ENCODE measurements around the gene SLC25A26. TPM values are rescaled to one million over a fixed set of nuclear protein-coding genes. Genes with fewer than 3 reads are reported as not detected.

SLC25A26 gene
- total RNA-seq, 2 donors from 2014 or later, result 20.7 to 22.8 TPM

GRCh38 chr3:66312039-66312438, 91.2 kb downstream of the SLC25A26 start:
- 95 to 100% methylated on average over 3 to 4 of the region's 4 CpGs for WGBS, 2 experiments (ENCODE audit: insufficient coverage in 1 of 2, insufficient read length in 1 of 2)
- no peaks in the 10 kb centered on the region for H3K36me3 ChIP-seq (ENCODE audit: control insufficient read depth, insufficient read depth, low read length)
- H3K27ac ChIP-seq (ENCODE audit: low read depth, low read length), result no peak overlapping the region
- no peak for DNase-seq
- Mint-ChIP-seq H3K9me3 (peaks cover 11% of the 10 kb centered on the region), H3K36me3 (ENCODE audit: low read depth) (peaks cover 4% of the 10 kb centered on the region), H3K27ac (no peak overlapping the region), H3K4me3 (no peak overlapping the region), H3K4me1 (peaks cover 8% of the 10 kb centered on the region), H3K27me3 (ENCODE audit: insufficient read depth) (no peaks in the 10 kb centered on the region)
- H3K4me1 ChIP-seq (ENCODE audit: control insufficient read depth, insufficient read depth, low read length), result no peaks in the 10 kb centered on the region
- no peaks in the 10 kb centered on the region for H3K27me3 ChIP-seq (ENCODE audit: control insufficient read depth, insufficient read depth, low read length, poor library complexity, severe bottlenecking)
- TF ChIP-seq CTCF (conservative IDR thresholded peaks at IDR 0.05), result no peak
- no peak overlapping the region for H3K9ac ChIP-seq (ENCODE audit: extremely low read depth, low read length, poor library complexity, severe bottlenecking)
- no peak overlapping the region for H3K4me3 ChIP-seq (ENCODE audit: low read length)
- no peaks in the 10 kb centered on the region for H3K9me3 ChIP-seq (ENCODE audit: control insufficient read depth, low read length)

- no peak for TF ChIP-seq CTCF (conservative IDR thresholded peaks at IDR 0.05)
- 91 to 98% methylated on average over 5 to 6 of the region's 6 CpGs for WGBS, 2 experiments (ENCODE audit: insufficient coverage in 1 of 2, insufficient read length in 1 of 2)
Observed at GRCh38 chr3:66314455-66314854, 93.7 kb downstream of the SLC25A26 start.

GRCh38 chr3:66317750-66318376, 97.1 kb downstream of the SLC25A26 start:
- peaks cover 20% of the 10 kb centered on the region for H3K4me1 Mint-ChIP-seq
- peaks cover 1% of the 10 kb centered on the region for H3K36me3 Mint-ChIP-seq (ENCODE audit: low read depth)
- H3K4me3 Mint-ChIP-seq, result no peak overlapping the region
- DNase-seq, result no peak
- peaks cover 4% of the 10 kb centered on the region for H3K9me3 Mint-ChIP-seq
- no peak overlapping the region for H3K27ac ChIP-seq (ENCODE audit: low read depth, low read length)
- no peak overlapping the region for H3K27ac Mint-ChIP-seq
- no peak for TF ChIP-seq CTCF (conservative IDR thresholded peaks at IDR 0.05)
- no peaks in the 10 kb centered on the region for H3K27me3 ChIP-seq (ENCODE audit: control insufficient read depth, insufficient read depth, low read length, poor library complexity, severe bottlenecking)
- H3K9ac ChIP-seq (ENCODE audit: extremely low read depth, low read length, poor library complexity, severe bottlenecking), result no peak overlapping the region
- no peak overlapping the region for H3K4me3 ChIP-seq (ENCODE audit: low read length)
- no peaks in the 10 kb centered on the region for H3K36me3 ChIP-seq (ENCODE audit: control insufficient read depth, insufficient read depth, low read length)
- H3K4me1 ChIP-seq (ENCODE audit: control insufficient read depth, insufficient read depth, low read length), result no peaks in the 10 kb centered on the region
- WGBS, 2 experiments (ENCODE audit: insufficient coverage in 1 of 2, insufficient read length in 1 of 2), result 94 to 97% methylated on average over 5 to 7 of the region's 7 CpGs
- no peaks in the 10 kb centered on the region for H3K27me3 Mint-ChIP-seq (ENCODE audit: insufficient read depth)
- peaks cover 1% of the 10 kb centered on the region for H3K9me3 ChIP-seq (ENCODE audit: control insufficient read depth, low read length)

More at GRCh38 chr3:66314455-66314854, 93.7 kb downstream of the SLC25A26 start:
- Mint-ChIP-seq H3K9me3 (peaks cover 11% of the 10 kb centered on the region), H3K4me1 (peaks cover 12% of the 10 kb centered on the region), H3K36me3 (ENCODE audit: low read depth) (peaks cover 4% of the 10 kb centered on the region), H3K27me3 (ENCODE audit: insufficient read depth) (no peaks in the 10 kb centered on the region), H3K4me3 (no peak overlapping the region), H3K27ac (no peak overlapping the region)
- Histone ChIP-seq H3K9me3 (ENCODE audit: control insufficient read depth, low read length) (no peaks in the 10 kb centered on the region), H3K27me3 (ENCODE audit: control insufficient read depth, insufficient read depth, low read length, poor library complexity, severe bottlenecking) (no peaks in the 10 kb centered on the region), H3K27ac (ENCODE audit: low read depth, low read length) (no peak overlapping the region), H3K9ac (ENCODE audit: extremely low read depth, low read length, poor library complexity, severe bottlenecking) (no peak overlapping the region), H3K4me3 (ENCODE audit: low read length) (no peak overlapping the region), H3K36me3 (ENCODE audit: control insufficient read depth, insufficient read depth, low read length) (no peaks in the 10 kb centered on the region), H3K4me1 (ENCODE audit: control insufficient read depth, insufficient read depth, low read length) (no peaks in the 10 kb centered on the region)
- DNase-seq, result no peak

Measured in endodermal cell (in vitro differentiated cells).